Peyer's patch (tissue), 4 donors: ENCODE data around the gene ELL.
A peak's percentile ranks its signal among the peaks of the same experiment; 100 is the strongest.

ENCODE experiments used
- POLR2A ChIP-seq, 2 donors: fragments of 450-650 bp; IDR thresholded peaks; one replicate each; pipeline ENCODE4 v1.5.1; 2017; ENCODE audit warnings: antibody characterized with exemption in 2 of 2, mild to moderate bottlenecking in 2 of 2, moderate library complexity in 2 of 2
- TF ChIP-seq, protein P1 (sequence below), 6 experiments: fragments of 450-650 bp in 4 of 6; fragments of 200-600 bp in 2 of 6; sonication (generic) in 1 of 6; IDR thresholded peaks; one replicate each; pipeline ENCODE4 v1.5.1; 2017 to 2019; ENCODE audit warnings: antibody characterized with exemption in 6 of 6, mild to moderate bottlenecking in 3 of 6, moderate library complexity in 1 of 6

DNA sequence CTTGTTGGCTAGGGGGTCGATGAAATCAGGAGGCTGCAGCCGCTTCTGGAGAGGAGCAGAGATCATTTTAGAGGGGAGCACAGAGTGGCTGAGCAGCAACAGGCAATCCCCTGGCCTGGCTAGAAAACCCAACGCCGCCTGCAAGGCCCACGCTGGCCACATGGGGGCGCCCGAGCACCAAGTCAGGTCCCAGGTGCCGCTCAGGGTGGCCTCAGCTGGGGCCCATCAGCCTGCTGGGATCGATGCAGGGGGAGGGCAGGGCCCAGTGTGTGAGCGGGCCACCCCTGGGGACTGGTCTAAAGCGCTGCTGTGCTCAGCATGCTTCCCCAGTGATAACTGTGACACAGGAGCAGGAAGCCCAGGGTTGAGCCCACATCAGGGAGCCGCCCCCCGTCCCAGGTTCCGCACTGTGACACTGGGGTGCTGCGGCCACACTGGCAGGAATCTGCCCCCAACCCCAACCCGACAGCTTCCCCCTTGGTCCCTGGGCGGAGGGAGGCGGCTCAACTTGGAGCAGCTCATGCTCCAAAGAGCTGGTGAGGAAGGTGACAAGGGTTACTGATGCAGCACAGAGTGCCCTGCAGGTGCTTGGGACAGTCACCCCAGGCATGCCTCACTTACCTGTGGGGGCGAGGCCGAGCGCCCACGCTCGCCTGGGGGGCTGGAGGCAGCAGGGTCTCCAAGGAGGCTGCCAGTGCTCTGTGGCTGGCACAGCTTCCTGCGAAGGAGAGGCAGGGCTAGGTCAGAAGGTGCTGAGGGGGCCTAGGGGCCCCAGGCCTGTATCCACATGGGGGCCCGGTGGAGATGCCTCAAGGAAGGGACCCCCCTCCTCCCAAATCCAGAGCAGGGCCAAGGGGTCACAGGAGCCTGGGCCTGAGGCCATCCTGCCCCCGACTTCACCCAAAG lies 70.7 kb downstream of the ELL start:
- TF ChIP-seq, protein P1, sequence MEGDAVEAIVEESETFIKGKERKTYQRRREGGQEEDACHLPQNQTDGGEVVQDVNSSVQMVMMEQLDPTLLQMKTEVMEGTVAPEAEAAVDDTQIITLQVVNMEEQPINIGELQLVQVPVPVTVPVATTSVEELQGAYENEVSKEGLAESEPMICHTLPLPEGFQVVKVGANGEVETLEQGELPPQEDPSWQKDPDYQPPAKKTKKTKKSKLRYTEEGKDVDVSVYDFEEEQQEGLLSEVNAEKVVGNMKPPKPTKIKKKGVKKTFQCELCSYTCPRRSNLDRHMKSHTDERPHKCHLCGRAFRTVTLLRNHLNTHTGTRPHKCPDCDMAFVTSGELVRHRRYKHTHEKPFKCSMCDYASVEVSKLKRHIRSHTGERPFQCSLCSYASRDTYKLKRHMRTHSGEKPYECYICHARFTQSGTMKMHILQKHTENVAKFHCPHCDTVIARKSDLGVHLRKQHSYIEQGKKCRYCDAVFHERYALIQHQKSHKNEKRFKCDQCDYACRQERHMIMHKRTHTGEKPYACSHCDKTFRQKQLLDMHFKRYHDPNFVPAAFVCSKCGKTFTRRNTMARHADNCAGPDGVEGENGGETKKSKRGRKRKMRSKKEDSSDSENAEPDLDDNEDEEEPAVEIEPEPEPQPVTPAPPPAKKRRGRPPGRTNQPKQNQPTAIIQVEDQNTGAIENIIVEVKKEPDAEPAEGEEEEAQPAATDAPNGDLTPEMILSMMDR (IDR thresholded peaks at IDR 0.05) = peak; percentile 95 to 99 (median 97)
- no peak for TF ChIP-seq POLR2A (IDR thresholded peaks at IDR 0.05)
